Ascending aorta (tissue), 2 donors: ENCODE results near the gene DDIT3. TPM values are rescaled to one million over a fixed set of nuclear protein-coding genes. Genes with fewer than 3 reads are reported as not detected.
"Not testable (repeated sequence)": the region's sequence is repeated elsewhere in the genome, so short reads cannot be mapped to it uniquely, and the experiment has no call there.

Source experiments
- DNase-seq, 2 donors: peaks; one replicate each; pipeline ENCODE4 v3.0.0-alpha.2; 2019; ENCODE audit warnings: low spot score in 2 of 2
- H3K27ac ChIP-seq, 2 donors: fragments of 200-600 bp; sonication (generic); one replicate each; pipeline ENCODE4 v1.5.1; 2016 to 2017; ENCODE audit warnings: mild to moderate bottlenecking in 1 of 2
- H3K27me3 ChIP-seq: fragments of 200-600 bp; sonication (generic); one replicate; pipeline ENCODE4 v1.5.1; 2017
- H3K36me3 ChIP-seq, 2 donors: fragments of 200-600 bp; sonication (generic); one replicate each; pipeline ENCODE4 v1.5.1; 2016
- H3K4me1 ChIP-seq, 2 donors: fragments of 200-600 bp; sonication (generic); one replicate each; pipeline ENCODE4 v1.5.1; 2016 to 2017; ENCODE audit warnings: mild to moderate bottlenecking in 1 of 2
- H3K4me3 ChIP-seq, 2 donors: fragments of 200-600 bp; sonication (generic); one replicate each; pipeline ENCODE4 v1.5.1; 2016 to 2017; ENCODE audit warnings: mild to moderate bottlenecking in 1 of 2
- H3K9me3 ChIP-seq, 2 donors: fragments of 200-600 bp; sonication (generic); one replicate each; pipeline ENCODE4 v1.5.1; 2016
- intact Hi-C: fragments of 100-400 bp; cut with DNase I; formaldehyde crosslinking; loops from one replicate; pipeline ENCODE4 v1.15.1; 2023
- total RNA-seq: library from RNA; depleted of rRNA; stranded (reverse); fragments of >200 nt; gene quantifications from one replicate; pipeline ENCODE4 v1.1.0, GENCODE V29; 2016
- TF ChIP-seq, protein P1 (sequence below), 3 experiments: fragments of 200-600 bp in 2 of 3; fragments of 450-650 bp in 1 of 3; sonication (generic) in 2 of 3; IDR thresholded peaks; one replicate each; pipeline ENCODE4 v1.5.1; 2016 to 2019; ENCODE audit warnings: antibody characterized with exemption in 3 of 3, mild to moderate bottlenecking in 1 of 3, moderate library complexity in 1 of 3

The DDIT3 gene
- total RNA-seq, 1 donor from 2014 or later, result 0.64 TPM

DNA sequence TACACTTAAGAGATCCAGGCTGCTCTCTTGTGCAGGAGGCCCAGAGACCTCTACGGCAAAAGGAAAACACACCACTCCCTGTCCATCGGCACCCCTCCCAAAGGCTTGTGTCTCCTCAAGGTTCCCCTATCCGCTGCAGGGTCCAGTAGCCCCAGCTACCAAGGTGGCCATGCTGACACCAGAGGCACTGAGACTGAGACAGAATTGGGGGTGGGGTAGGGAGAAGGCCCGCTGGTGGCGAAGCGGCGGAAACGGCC is 590 bp downstream of the DDIT3 start:
- Histone ChIP-seq H3K27me3 (no peaks in the 10 kb centered on the region), H3K4me1 (peaks cover 29 to 46% of the 10 kb centered on the region in 2 donors), H3K36me3 (peaks cover 26 to 32% of the 10 kb centered on the region in 2 donors), H3K27ac (peak overlapping the region; percentile 94 to 98), H3K9me3 (no peaks in the 10 kb centered on the region), H3K4me3 (peak overlapping the region; percentile 73 to 91)
- DNase-seq, result peak in 1 of 2 donors; percentile 32
- intact Hi-C loops, result loop anchor here (1.0 to 5.0 kb wide), 5 partner anchors 31 to 1402 kb away; partner anchors contain the start of genes MARS1, NAB2, RPL41 and ZC3H10
- TF ChIP-seq, protein P1, sequence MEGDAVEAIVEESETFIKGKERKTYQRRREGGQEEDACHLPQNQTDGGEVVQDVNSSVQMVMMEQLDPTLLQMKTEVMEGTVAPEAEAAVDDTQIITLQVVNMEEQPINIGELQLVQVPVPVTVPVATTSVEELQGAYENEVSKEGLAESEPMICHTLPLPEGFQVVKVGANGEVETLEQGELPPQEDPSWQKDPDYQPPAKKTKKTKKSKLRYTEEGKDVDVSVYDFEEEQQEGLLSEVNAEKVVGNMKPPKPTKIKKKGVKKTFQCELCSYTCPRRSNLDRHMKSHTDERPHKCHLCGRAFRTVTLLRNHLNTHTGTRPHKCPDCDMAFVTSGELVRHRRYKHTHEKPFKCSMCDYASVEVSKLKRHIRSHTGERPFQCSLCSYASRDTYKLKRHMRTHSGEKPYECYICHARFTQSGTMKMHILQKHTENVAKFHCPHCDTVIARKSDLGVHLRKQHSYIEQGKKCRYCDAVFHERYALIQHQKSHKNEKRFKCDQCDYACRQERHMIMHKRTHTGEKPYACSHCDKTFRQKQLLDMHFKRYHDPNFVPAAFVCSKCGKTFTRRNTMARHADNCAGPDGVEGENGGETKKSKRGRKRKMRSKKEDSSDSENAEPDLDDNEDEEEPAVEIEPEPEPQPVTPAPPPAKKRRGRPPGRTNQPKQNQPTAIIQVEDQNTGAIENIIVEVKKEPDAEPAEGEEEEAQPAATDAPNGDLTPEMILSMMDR (IDR thresholded peaks at IDR 0.05), result no peak

DNA sequence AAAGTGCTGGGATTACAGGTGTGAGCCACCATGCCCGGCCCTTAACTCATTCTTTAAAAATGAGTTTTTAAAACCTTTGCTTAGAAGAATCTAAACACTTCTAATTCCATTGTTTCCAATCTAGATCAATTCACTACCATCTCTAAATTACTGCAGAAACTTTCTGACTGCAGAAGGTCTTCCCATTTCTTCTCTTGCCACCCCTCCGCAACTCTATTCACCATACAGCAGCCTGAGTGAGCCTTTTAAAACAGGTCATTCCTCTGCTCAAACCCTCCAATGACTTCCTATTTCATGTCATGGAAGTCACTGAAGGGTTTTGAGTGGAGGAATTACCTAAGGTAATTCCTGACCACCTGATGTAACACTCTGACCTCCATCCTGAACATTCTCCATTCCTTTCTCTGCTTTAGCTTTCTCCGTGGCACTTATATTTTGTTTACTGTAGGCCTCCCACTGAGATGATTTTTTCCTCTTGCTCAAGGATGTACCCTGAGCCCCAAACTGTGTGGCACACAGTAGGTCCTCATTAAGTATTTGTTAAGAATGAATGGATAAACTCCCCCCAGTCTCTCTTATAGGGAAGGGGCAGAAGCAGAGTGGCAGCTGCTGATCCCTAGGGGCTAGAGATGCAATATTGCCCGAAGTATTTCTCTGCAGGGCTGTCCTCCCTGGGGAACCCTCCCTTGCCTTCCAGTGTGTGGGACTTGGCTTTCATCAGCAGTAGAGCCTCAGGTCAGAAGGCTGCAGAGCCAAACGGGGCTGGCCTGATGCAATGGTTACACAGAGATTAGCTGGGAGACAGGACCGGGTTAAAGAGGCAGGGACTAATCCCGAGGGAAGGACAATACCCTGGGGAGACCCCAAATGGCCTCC is 1.2 kb downstream of the DDIT3 start:
- H3K27ac ChIP-seq, result peak overlapping the region; percentile 94 to 98
- peak in 1 of 2 donors; percentile 71 for DNase-seq
- intact Hi-C loops, result no loop called here
- H3K36me3 ChIP-seq, result peaks cover 32 to 34% of the 10 kb centered on the region in 2 donors
- H3K9me3 ChIP-seq, result no peaks in the 10 kb centered on the region
- peaks cover 26 to 41% of the 10 kb centered on the region in 2 donors for H3K4me1 ChIP-seq
- peak overlapping the region; percentile 73 to 91 for H3K4me3 ChIP-seq
- TF ChIP-seq, protein P1 (IDR thresholded peaks at IDR 0.05), result no peak
- no peaks in the 10 kb centered on the region for H3K27me3 ChIP-seq

DNA sequence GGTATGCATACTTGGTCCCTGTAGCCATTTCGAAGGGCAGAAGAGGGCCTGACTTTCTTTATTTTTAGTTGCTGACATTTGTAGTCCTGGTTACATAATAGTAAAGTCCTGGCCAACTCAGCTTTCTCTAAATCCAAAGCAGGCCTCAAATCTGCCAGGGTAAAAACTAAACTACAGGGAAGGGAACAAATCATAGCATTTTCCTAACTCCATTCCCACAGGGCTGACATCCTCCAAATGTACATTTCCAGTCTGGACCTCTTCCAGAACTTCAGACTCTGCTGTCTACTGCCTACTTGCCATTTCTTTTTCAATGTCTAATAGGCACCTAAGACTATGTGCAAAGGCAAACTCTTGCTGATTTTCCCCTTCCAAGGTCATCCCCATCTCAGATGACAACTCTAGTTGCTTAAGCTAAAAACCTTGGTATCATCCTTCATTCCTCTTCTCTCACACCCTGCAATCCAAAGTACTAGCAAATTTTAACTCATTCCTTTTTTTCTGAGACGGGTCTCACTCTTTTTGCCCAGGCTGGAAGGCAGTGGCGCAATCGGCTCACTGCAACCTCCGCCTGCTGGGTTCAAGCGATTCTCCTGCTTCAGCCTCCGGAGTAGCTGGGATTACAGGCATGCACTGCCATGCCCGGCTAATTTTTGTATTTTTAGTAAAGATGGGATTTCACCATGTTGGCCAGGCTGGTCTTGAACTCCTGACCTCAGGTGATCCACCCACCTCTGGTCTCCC is 2.0 kb downstream of the DDIT3 start:
- peaks cover 20 to 37% of the 10 kb centered on the region in 2 donors for H3K4me1 ChIP-seq
- no peaks in the 10 kb centered on the region for H3K27me3 ChIP-seq
- intact Hi-C loops, result no loop called here
- peaks cover 37 to 42% of the 10 kb centered on the region in 2 donors for H3K36me3 ChIP-seq
- DNase-seq, result no peak
- TF ChIP-seq, protein P1 (IDR thresholded peaks at IDR 0.05), result no peak
- no peaks in the 10 kb centered on the region for H3K9me3 ChIP-seq
- H3K27ac ChIP-seq, result peak overlapping the region; percentile 94 to 98
- peak overlapping the region; percentile 73 to 91 for H3K4me3 ChIP-seq

DNA sequence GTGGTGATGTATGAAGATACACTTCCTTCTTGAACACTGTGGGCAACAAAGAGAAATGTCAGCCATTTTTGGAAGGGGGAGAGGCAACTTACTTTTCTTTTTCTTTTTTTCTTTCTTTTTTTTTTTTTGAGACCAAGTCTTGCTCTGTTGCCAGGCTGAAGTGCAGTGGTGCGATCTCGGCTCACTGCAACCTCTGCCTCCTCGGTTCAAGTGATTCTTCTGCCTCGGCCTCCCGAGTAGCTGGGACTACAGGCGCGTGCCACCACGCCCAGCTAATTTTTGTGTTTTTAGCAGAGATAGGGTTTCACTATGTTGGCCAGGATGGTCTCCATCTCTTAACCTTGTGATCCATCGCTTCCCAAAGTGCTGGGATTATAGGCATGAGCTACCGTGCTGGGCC is 2.6 kb downstream of the DDIT3 start:
- Histone ChIP-seq H3K4me3 (peak overlapping the region; percentile 73 to 91), H3K36me3 (peaks cover 40 to 48% of the 10 kb centered on the region in 2 donors), H3K27ac (peak overlapping the region; percentile 94 to 98), H3K4me1 (peaks cover 20 to 37% of the 10 kb centered on the region in 2 donors)
- DNase-seq, intact Hi-C loops, H3K27me3 ChIP-seq, H3K9me3 ChIP-seq: not testable (repeated sequence)

DNA sequence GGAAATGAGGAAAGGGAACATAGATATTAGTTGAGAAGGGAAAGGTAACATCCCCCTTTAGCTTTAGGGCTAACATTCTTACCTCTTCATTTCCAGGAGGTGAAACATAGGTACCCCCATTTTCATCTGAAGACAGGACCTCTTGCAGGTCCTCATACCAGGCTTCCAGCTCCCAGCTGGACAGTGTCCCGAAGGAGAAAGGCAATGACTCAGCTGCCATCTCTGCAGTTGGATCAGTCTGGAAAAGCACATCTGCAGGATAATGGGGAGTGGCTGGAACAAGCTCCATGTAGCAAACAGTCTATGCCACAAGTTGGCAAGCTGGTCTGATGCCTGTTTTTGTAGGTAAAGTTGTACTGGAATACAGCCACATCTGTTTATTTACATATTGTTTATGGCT is 3.1 kb downstream of the DDIT3 start:
- intact Hi-C loops, result no loop called here
- TF ChIP-seq, protein P1 (IDR thresholded peaks at IDR 0.05), result no peak
- Histone ChIP-seq H3K36me3 (peaks cover 46 to 53% of the 10 kb centered on the region in 2 donors), H3K4me1 (peaks cover 20 to 37% of the 10 kb centered on the region in 2 donors), H3K27me3 (no peaks in the 10 kb centered on the region), H3K4me3 (no peak overlapping the region), H3K27ac (peak overlapping the region; percentile 94 to 98), H3K9me3 (no peaks in the 10 kb centered on the region)
- DNase-seq, result no peak
